IMR-90 (cell line): ENCODE data around the gene METTL4. TPM values are rescaled to one million over a fixed set of nuclear protein-coding genes. Genes with fewer than 3 reads are reported as not detected.

ENCODE experiments used
- ATAC-seq: fragments of 200-7000 bp; cut with Tn5 transposase; 2 replicates; pipeline ENCODE4 v1.9.1; 2020; ENCODE audit warnings: low read depth, mild to moderate bottlenecking, moderate library complexity
- BruUV-seq: library from RNA; stranded (reverse); fragments of 400-500 nt; replicated peaks from 2 replicates; lab custom pipeline; 2021; lab: Mats Ljungman, UMichigan
- CTCF ChIA-PET: fragments of 300-600 bp; formaldehyde crosslinking; extraction: SDS; loops from one replicate; lab custom pipeline; 2021; ENCODE audit warnings: antibody characterized with exemption; lab: Yijun Ruan, JAX
- POLR2A ChIA-PET: fragments of 300-600 bp; sonication (Branson Sonifier 250); formaldehyde crosslinking; loops from one replicate; lab custom pipeline; 2022; ENCODE audit warnings: antibody characterized with exemption; ENCODE audit not compliant: unreplicated experiment; lab: Charles Lee
- DNase-seq: peaks from one replicate; pipeline ENCODE4 v3.0.0; 2013
- H2AFZ ChIP-seq: replicated peaks from 2 replicates; pipeline ENCODE3; 2013; ENCODE audit warnings: low read length, mild to moderate bottlenecking; ENCODE audit not compliant: poor library complexity
- H2AK5ac ChIP-seq: 2 replicates; pipeline ENCODE4 v1.6.1; 2013; ENCODE audit warnings: low read depth, low read length, inconsistent platforms
- H2AK9ac ChIP-seq: replicated peaks from 2 replicates; pipeline ENCODE3; 2013; ENCODE audit warnings: mild to moderate bottlenecking, low read depth, low read length, moderate library complexity; ENCODE audit not compliant: poor library complexity
- H2BK120ac ChIP-seq: 2 replicates; pipeline ENCODE4 v1.6.1; 2013; ENCODE audit warnings: low read depth, low read length, inconsistent platforms
- H2BK15ac ChIP-seq: 3 replicates; pipeline ENCODE4 v1.6.1; 2013; ENCODE audit warnings: low read depth, low read length, inconsistent platforms
- H2BK20ac ChIP-seq: 2 replicates; pipeline ENCODE4 v1.6.1; 2013; ENCODE audit warnings: low read depth, mild to moderate bottlenecking, inconsistent platforms, low read length, moderate library complexity
- H2BK5ac ChIP-seq: 2 replicates; pipeline ENCODE4 v1.6.1; 2013; ENCODE audit warnings: mild to moderate bottlenecking, low read depth, low read length, inconsistent platforms; ENCODE audit not compliant: poor library complexity, severe bottlenecking
- H3K14ac ChIP-seq: replicated peaks from 2 replicates; pipeline ENCODE4 v1.6.1; 2013; ENCODE audit warnings: low read depth, low read length, inconsistent platforms
- H3K18ac ChIP-seq: 2 replicates; pipeline ENCODE4 v1.6.1; 2013; ENCODE audit warnings: low read depth, low read length, control low read depth
- H3K23ac ChIP-seq: 2 replicates; pipeline ENCODE4 v1.6.1; 2013; ENCODE audit warnings: low read depth, low read length, inconsistent platforms
- H3K27ac ChIP-seq: 2 replicates; pipeline ENCODE4 v1.5.1; 2013; ENCODE audit warnings: mild to moderate bottlenecking, control low read depth, low read length; ENCODE audit not compliant: insufficient read depth
- H3K27me3 ChIP-seq: 2 replicates; pipeline ENCODE4 v1.6.1; 2013; ENCODE audit warnings: low read length; ENCODE audit not compliant: control insufficient read depth, insufficient read depth
- H3K36me3 ChIP-seq: 2 replicates; pipeline ENCODE4 v1.6.1; 2013; ENCODE audit warnings: low read length, mixed read lengths; ENCODE audit not compliant: control insufficient read depth, insufficient read depth
- H3K4ac ChIP-seq: 2 replicates; pipeline ENCODE4 v1.6.1; 2013; ENCODE audit warnings: low read depth, low read length, inconsistent platforms
- H3K4me1 ChIP-seq: 2 replicates; pipeline ENCODE4 v1.6.1; 2013; ENCODE audit warnings: low read length, mixed read lengths; ENCODE audit not compliant: control insufficient read depth, insufficient read depth
- H3K4me2 ChIP-seq: 2 replicates; pipeline ENCODE4 v1.6.1; 2013; ENCODE audit warnings: low read depth, mild to moderate bottlenecking, control low read depth, low read length, moderate library complexity
- H3K4me3 ChIP-seq: 2 replicates; pipeline ENCODE4 v1.5.1; 2013; ENCODE audit warnings: low read depth, mild to moderate bottlenecking, control low read depth, low read length, moderate library complexity; ENCODE audit not compliant: insufficient read depth
- H3K56ac ChIP-seq: 2 replicates; pipeline ENCODE4 v1.6.1; 2013; ENCODE audit warnings: low read length, inconsistent platforms; ENCODE audit not compliant: insufficient read depth; ENCODE audit errors: extremely low read depth
- H3K79me1 ChIP-seq, 2 experiments: 2 replicates each; pipeline ENCODE4 v1.6.1; 2013; ENCODE audit warnings: low read length in 2 of 2, inconsistent platforms in 1 of 2, low read depth in 1 of 2
- H3K9ac ChIP-seq: 2 replicates; pipeline ENCODE4 v1.6.1; 2013; ENCODE audit warnings: low read depth, low read length, control low read depth
- H3K9me1 ChIP-seq: 2 replicates; pipeline ENCODE4 v1.6.1; 2013; ENCODE audit warnings: low read length, inconsistent platforms; ENCODE audit not compliant: insufficient read depth
- H3K9me3 ChIP-seq: 2 replicates; pipeline ENCODE4 v1.6.1; 2013; ENCODE audit warnings: low read length; ENCODE audit not compliant: control insufficient read depth, insufficient read depth
- H4K20me1 ChIP-seq: 2 replicates; pipeline ENCODE4 v1.6.1; 2013; ENCODE audit warnings: low read length, inconsistent platforms; ENCODE audit not compliant: insufficient read depth
- H4K5ac ChIP-seq: 2 replicates; pipeline ENCODE4 v1.6.1; 2013; ENCODE audit warnings: mild to moderate bottlenecking, low read depth, low read length, control low read depth
- H4K8ac ChIP-seq, 2 experiments: 2 replicates each; pipeline ENCODE4 v1.6.1; 2013; ENCODE audit warnings: low read depth in 2 of 2, low read length in 2 of 2, control low read depth in 1 of 2, inconsistent platforms in 1 of 2
- H4K91ac ChIP-seq: 2 replicates; pipeline ENCODE4 v1.6.1; 2013; ENCODE audit warnings: low read depth, low read length, inconsistent platforms; ENCODE audit not compliant: insufficient read depth
- BHLHE40 ChIP-seq: fragments of 150-350 bp; IDR thresholded peaks from 2 replicates; pipeline ENCODE4 v1.6.1; 2016; ENCODE audit warnings: mild to moderate bottlenecking, low read depth, low read length
- CEBPB ChIP-seq: IDR thresholded peaks from 2 replicates; pipeline ENCODE4 v1.6.1; 2012; ENCODE audit warnings: low read depth, low read length, improper control_type of control experiment
- CHD1 ChIP-seq: IDR thresholded peaks from 2 replicates; pipeline ENCODE4 v1.6.1; 2012; ENCODE audit warnings: low read depth, low read length, improper control_type of control experiment
- FOS ChIP-seq: fragments of 150-350 bp; IDR thresholded peaks from 2 replicates; pipeline ENCODE4 v1.6.1; 2016; ENCODE audit warnings: low read depth, low read length
- MAFK ChIP-seq: IDR thresholded peaks from 2 replicates; pipeline ENCODE4 v1.6.1; 2012; ENCODE audit warnings: low read depth, low read length, improper control_type of control experiment
- MAZ ChIP-seq: IDR thresholded peaks from 2 replicates; pipeline ENCODE4 v1.6.1; 2012; ENCODE audit warnings: low read depth, mild to moderate bottlenecking, low read length, improper control_type of control experiment, moderate library complexity, borderline replicate concordance
- MXI1 ChIP-seq: IDR thresholded peaks from 2 replicates; pipeline ENCODE4 v1.6.1; 2012; ENCODE audit warnings: low read depth, mild to moderate bottlenecking, low read length, moderate library complexity, borderline replicate concordance
- NFE2L2 ChIP-seq: fragments of 150-350 bp; IDR thresholded peaks from 2 replicates; pipeline ENCODE4 v1.6.1; 2016; ENCODE audit warnings: low read depth, mild to moderate bottlenecking, low read length
- POLR2A ChIP-seq: IDR thresholded peaks from 2 replicates; pipeline ENCODE4 v1.6.1; 2012; ENCODE audit warnings: mild to moderate bottlenecking, low read depth, low read length
- RAD21 ChIP-seq: IDR thresholded peaks from 2 replicates; pipeline ENCODE4 v1.6.1; 2012; ENCODE audit warnings: low read length, improper control_type of control experiment
- RCOR1 ChIP-seq: IDR thresholded peaks from 2 replicates; pipeline ENCODE4 v1.6.1; 2012; ENCODE audit warnings: mild to moderate bottlenecking, low read length, improper control_type of control experiment; ENCODE audit not compliant: insufficient replicate concordance
- RFX5 ChIP-seq: IDR thresholded peaks from 2 replicates; pipeline ENCODE4 v1.8.0; 2012; ENCODE audit warnings: low read depth, mild to moderate bottlenecking, low read length, moderate library complexity
- SMC3 ChIP-seq: fragments of 150-350 bp; IDR thresholded peaks from 2 replicates; pipeline ENCODE4 v1.6.1; 2016; ENCODE audit warnings: low read depth, mild to moderate bottlenecking, antibody characterized with exemption, low read length, moderate library complexity
- USF2 ChIP-seq: fragments of 150-350 bp; IDR thresholded peaks from 2 replicates; pipeline ENCODE4 v1.6.1; 2017; ENCODE audit warnings: mild to moderate bottlenecking, antibody characterized with exemption, low read length, low read depth
- WGBS, 2 experiments: methylation state at CpG; one replicate each; pipeline versions ENCODE4 v1.1.5 to v1.1.7; 2013; ENCODE audit warnings: missing lambda C conversion rate in 2 of 2; ENCODE audit not compliant: insufficient read length in 1 of 2; ENCODE audit errors: extremely low coverage in 2 of 2; 5-methylcytosine and 5-hydroxymethylcytosine counted together
- dilution Hi-C: fragments of 300-500 bp; cut with HindIII; formaldehyde crosslinking; loops from one replicate; pipeline ENCODE4 v1.14.3; 2018; ENCODE audit warnings: low sequenced_read_pairs; ENCODE audit not compliant: unreplicated experiment
- in situ Hi-C: fragments of 300-500 bp; cut with MboI; formaldehyde crosslinking; loops from 3 replicates; pipeline ENCODE4 v1.14.3; 2019; ENCODE audit warnings: low sequenced_read_pairs, inconsistent platforms, mixed read lengths
- intact Hi-C: fragments of 100-400 bp; cut with micrococcal nuclease; formaldehyde crosslinking; loops from 2 replicates; pipeline ENCODE4 v1.10.0; 2022
- polyA plus RNA-seq, 3 experiments: library from polyadenylated mRNA; depleted of rRNA; stranded (reverse); fragments of >200 nt; gene quantifications; 2 replicates each; pipeline ENCODE4 v1.2.3, GENCODE V29; 2012; ENCODE audit warnings: low replicate concordance in 1 of 3
- total RNA-seq: library from RNA; depleted of rRNA; stranded (reverse); fragments of >200 nt; gene quantifications from 2 replicates; pipeline ENCODE4 v1.2.3, GENCODE V29; 2012
- TF ChIP-seq, protein P1 (sequence below): conservative IDR thresholded peaks from 2 replicates; pipeline ENCODE4 v1.5.1; 2012; ENCODE audit warnings: mild to moderate bottlenecking, low read depth, low read length, improper control_type of control experiment
- TF ChIP-seq, protein P2 (sequence below): fragments of 150-350 bp; IDR thresholded peaks from 2 replicates; pipeline ENCODE4 v1.6.1; 2016; ENCODE audit warnings: low read depth, mild to moderate bottlenecking, low read length, moderate library complexity, borderline replicate concordance

Gene METTL4
- total and polyA plus RNA-seq, 2 of the 4 experiments (the other 2 are of a cell fraction) = 4.9 to 5.4 TPM

GRCh38 chr18:2538844-2539243 is 32.5 kb downstream of the METTL4 start:
- H4K91ac ChIP-seq = no peak overlapping the region
- intact Hi-C loops (no loop called here), dilution Hi-C loops (no loop called here), in situ Hi-C loops (loop anchor here (5.0 to 25.0 kb wide), 3 partner anchors 202 to 952 kb away; no protein-coding TSS in a partner anchor)
- no peaks in the 10 kb centered on the region for H3K9me1 ChIP-seq
- H3K4me3 ChIP-seq = no peak overlapping the region
- WGBS, 2 experiments = no CpG with 5 or more reads among the region's 1 CpG
- H2BK15ac ChIP-seq = no peak overlapping the region
- H3K4ac ChIP-seq = no peak overlapping the region
- H4K20me1 ChIP-seq = no peaks in the 10 kb centered on the region
- no peak overlapping the region for H3K27ac ChIP-seq
- no peak overlapping the region for H3K18ac ChIP-seq
- H4K5ac ChIP-seq = no peak overlapping the region
- DNase-seq (no peak), ATAC-seq (no peak)
- no peak overlapping the region for H2BK20ac ChIP-seq
- no peak overlapping the region for H2BK5ac ChIP-seq
- no peak overlapping the region for H2AFZ ChIP-seq
- no peak overlapping the region for H2AK5ac ChIP-seq
- no peaks in the 10 kb centered on the region for H3K9me3 ChIP-seq
- no peaks in the 10 kb centered on the region for H3K27me3 ChIP-seq
- no peak overlapping the region for H3K23ac ChIP-seq
- H4K8ac ChIP-seq = no peak overlapping the region
- POLR2A ChIA-PET = no interaction called here
- H2BK120ac ChIP-seq = no peak overlapping the region
- H2AK9ac ChIP-seq = no peak overlapping the region
- no peak overlapping the region for H3K4me2 ChIP-seq
- no TSS peak for BruUV-seq
- CTCF ChIA-PET = interaction anchor here (0.9 kb wide), 1 partner anchor 17 kb away, joined by 3 read pairs; no protein-coding TSS in a partner anchor
- H3K4me1 ChIP-seq = no peaks in the 10 kb centered on the region
- no peaks in the 10 kb centered on the region for H3K36me3 ChIP-seq
- H3K14ac ChIP-seq = no peak overlapping the region
- no peak for TF ChIP-seq CEBPB
- TF ChIP-seq BHLHE40 = no peak
- TF ChIP-seq, protein P1, sequence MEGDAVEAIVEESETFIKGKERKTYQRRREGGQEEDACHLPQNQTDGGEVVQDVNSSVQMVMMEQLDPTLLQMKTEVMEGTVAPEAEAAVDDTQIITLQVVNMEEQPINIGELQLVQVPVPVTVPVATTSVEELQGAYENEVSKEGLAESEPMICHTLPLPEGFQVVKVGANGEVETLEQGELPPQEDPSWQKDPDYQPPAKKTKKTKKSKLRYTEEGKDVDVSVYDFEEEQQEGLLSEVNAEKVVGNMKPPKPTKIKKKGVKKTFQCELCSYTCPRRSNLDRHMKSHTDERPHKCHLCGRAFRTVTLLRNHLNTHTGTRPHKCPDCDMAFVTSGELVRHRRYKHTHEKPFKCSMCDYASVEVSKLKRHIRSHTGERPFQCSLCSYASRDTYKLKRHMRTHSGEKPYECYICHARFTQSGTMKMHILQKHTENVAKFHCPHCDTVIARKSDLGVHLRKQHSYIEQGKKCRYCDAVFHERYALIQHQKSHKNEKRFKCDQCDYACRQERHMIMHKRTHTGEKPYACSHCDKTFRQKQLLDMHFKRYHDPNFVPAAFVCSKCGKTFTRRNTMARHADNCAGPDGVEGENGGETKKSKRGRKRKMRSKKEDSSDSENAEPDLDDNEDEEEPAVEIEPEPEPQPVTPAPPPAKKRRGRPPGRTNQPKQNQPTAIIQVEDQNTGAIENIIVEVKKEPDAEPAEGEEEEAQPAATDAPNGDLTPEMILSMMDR = no peak
- TF ChIP-seq NFE2L2 = no peak
- no peak for TF ChIP-seq POLR2A
- no peak for TF ChIP-seq MAFK
- TF ChIP-seq CHD1 = no peak
- TF ChIP-seq RAD21 = no peak
- no peak for TF ChIP-seq MXI1
- TF ChIP-seq SMC3 = no peak
- TF ChIP-seq RFX5 = no peak
- TF ChIP-seq FOS = no peak
- TF ChIP-seq, protein P2, sequence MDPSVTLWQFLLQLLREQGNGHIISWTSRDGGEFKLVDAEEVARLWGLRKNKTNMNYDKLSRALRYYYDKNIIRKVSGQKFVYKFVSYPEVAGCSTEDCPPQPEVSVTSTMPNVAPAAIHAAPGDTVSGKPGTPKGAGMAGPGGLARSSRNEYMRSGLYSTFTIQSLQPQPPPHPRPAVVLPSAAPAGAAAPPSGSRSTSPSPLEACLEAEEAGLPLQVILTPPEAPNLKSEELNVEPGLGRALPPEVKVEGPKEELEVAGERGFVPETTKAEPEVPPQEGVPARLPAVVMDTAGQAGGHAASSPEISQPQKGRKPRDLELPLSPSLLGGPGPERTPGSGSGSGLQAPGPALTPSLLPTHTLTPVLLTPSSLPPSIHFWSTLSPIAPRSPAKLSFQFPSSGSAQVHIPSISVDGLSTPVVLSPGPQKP = no peak
- TF ChIP-seq RCOR1 = no peak
- no peak for TF ChIP-seq MAZ
- no peak for TF ChIP-seq USF2
- H3K79me1 ChIP-seq = no peaks in the 10 kb centered on the region
- no peak overlapping the region for H3K56ac ChIP-seq
- H3K9ac ChIP-seq = no peak overlapping the region
